Fibroblast of villous mesenchyme (primary cell): Measurements from ENCODE around the gene BST1. TPM values are rescaled to one million over a fixed set of nuclear protein-coding genes. Genes with fewer than 3 reads are reported as not detected.

Source experiments
- DNase-seq: peaks from one replicate; pipeline ENCODE4 v3.0.0-alpha.2; 2010; ENCODE audit warnings: low read depth
- H3K4me3 ChIP-seq: 2 replicates; pipeline ENCODE4 v1.5.1; 2011; ENCODE audit warnings: low read depth, mild to moderate bottlenecking, low read length
- CTCF ChIP-seq: IDR thresholded peaks from 2 replicates; pipeline ENCODE4 v1.5.1; 2012; ENCODE audit warnings: low read depth, mild to moderate bottlenecking, low read length; ENCODE audit not compliant: insufficient read depth
- total RNA-seq: library from RNA; depleted of rRNA; stranded (reverse); fragments of >200 nt; gene quantifications from 2 replicates; pipeline ENCODE4 v1.2.3, GENCODE V29; 2012

BST1 gene
- total RNA-seq, 1 donor = 19.9 TPM

- no peak overlapping the region for H3K4me3 ChIP-seq
- TF ChIP-seq CTCF = no peak
- no peak for DNase-seq
Observed at GRCh38 chr4:15668566-15669435, 34.1 kb upstream of the BST1 start.

GRCh38 chr4:15670576-15670975 lies 32.3 kb upstream of the BST1 start:
- H3K4me3 ChIP-seq = no peak overlapping the region
- no peak for TF ChIP-seq CTCF
- no peak for DNase-seq

- TF ChIP-seq CTCF = no peak
- H3K4me3 ChIP-seq = no peak overlapping the region
- no peak for DNase-seq
Observed at GRCh38 chr4:15672101-15672500, 30.8 kb upstream of the BST1 start.

- no peak overlapping the region for H3K4me3 ChIP-seq
- no peak for DNase-seq
- no peak for TF ChIP-seq CTCF
Observed at GRCh38 chr4:15673337-15673736, 29.5 kb upstream of the BST1 start.

- TF ChIP-seq CTCF = no peak
- no peak for DNase-seq
- H3K4me3 ChIP-seq = no peak overlapping the region
Observed at GRCh38 chr4:15674046-15674445, 28.8 kb upstream of the BST1 start.

GRCh38 chr4:15674926-15675325 lies 27.9 kb upstream of the BST1 start:
- no peak overlapping the region for H3K4me3 ChIP-seq
- no peak for TF ChIP-seq CTCF
- DNase-seq = no peak

- TF ChIP-seq CTCF = no peak
- H3K4me3 ChIP-seq = no peak overlapping the region
- no peak for DNase-seq
Observed at GRCh38 chr4:15675356-15675755, 27.5 kb upstream of the BST1 start.
